Mucosa of descending colon (tissue), 3 donors: ENCODE results near the gene KDM2A. TPM values are rescaled to one million over a fixed set of nuclear protein-coding genes. Genes with fewer than 3 reads are reported as not detected.
A peak's percentile ranks its signal among the peaks of the same experiment; 100 is the strongest.

Source experiments
- ATAC-seq: fragments of 200-7000 bp; cut with Tn5 transposase; one replicate; pipeline ENCODE4 v1.9.1; 2020; ENCODE audit warnings: mild to moderate bottlenecking, moderate library complexity
- DNase-seq, 3 donors: peaks; one replicate each; pipeline ENCODE4 v3.0.0-alpha.2; 2020
- H3K36me3 ChIP-seq: fragments of 200-600 bp; one replicate; pipeline ENCODE4 v1.8.0; 2021; ENCODE audit warnings: low read depth, mild to moderate bottlenecking
- H3K4me1 ChIP-seq: fragments of 200-600 bp; one replicate; pipeline ENCODE4 v1.8.0; 2021; ENCODE audit warnings: low read depth, mild to moderate bottlenecking
- H3K4me3 ChIP-seq: fragments of 200-600 bp; one replicate; pipeline ENCODE4 v1.8.0; 2021; ENCODE audit warnings: mild to moderate bottlenecking
- H3K9me3 ChIP-seq: fragments of 200-600 bp; one replicate; pipeline ENCODE4 v1.8.0; 2021; ENCODE audit warnings: mild to moderate bottlenecking
- CTCF ChIP-seq: fragments of 200-600 bp; IDR thresholded peaks from one replicate; pipeline ENCODE4 v1.8.0; 2022; ENCODE audit warnings: antibody characterized with exemption, mild to moderate bottlenecking
- intact Hi-C, 2 donors: fragments of 100-400 bp; cut with DNase I in 1 of 2; cut with micrococcal nuclease in 1 of 2; formaldehyde crosslinking; loops; one replicate each; pipeline versions ENCODE4 v1.11.0 to v1.11.1; 2022; cut with DNase I, micrococcal nuclease
- long read RNA-seq, 2 donors: library from polyadenylated mRNA; unstranded; transcript quantifications; one replicate each; pipeline ENCODE4 v2.0.0, GENCODE V29; 2019 to 2021
- total RNA-seq, 3 donors: library from RNA; stranded (reverse); fragmentation: NEBNext Ultra II Directional in 2 of 3; extraction: Animal tissue kit (Norgen Biotek cat#: 25700) in 2 of 3; gene quantifications; one replicate each; pipeline versions ENCODE4 v1.2.1 to v1.2.4, GENCODE V29; 2021 to 2023
- donor health status: DM: no; HTN: no; CAD: no; lungs with moderate emphysema.
- donor health status: DM: no; HTN: no; CAD: no.
- donor health status: DM: no; HTN: yes; CAD: no.

Gene KDM2A
- total RNA-seq: 10 to 100 TPM; 67.2 to 84.6 (median 77.1) TPM
- long read RNA-seq, donor 1, full-length matches to known transcripts: 3 of 21 reads
- long read RNA-seq, donor 1, partial matches to known transcripts: 10 of 21 reads
- long read RNA-seq, donor 1, other reads (novel, unspliced or antisense): 8 of 21 reads
- long read RNA-seq, donor 2, partial matches to known transcripts: 0 of 8 reads
- long read RNA-seq, donor 2, other reads (novel, unspliced or antisense): 6 of 8 reads

GRCh38 chr11:67118801-67119584, at the start of gene KDM2A:
TSS of gene KDM2A (plus strand) at chr11:67119263. CDS start at chr11:67121317, 2,054 bp downstream.
- TF ChIP-seq CTCF: peak; percentile 54
- no peaks in the 10 kb centered on the region for H3K9me3 ChIP-seq
- peak within 1 kb of the TSS; percentile 84 for H3K4me3 ChIP-seq
- peaks cover 28% of the 10 kb centered on the region for H3K4me1 ChIP-seq
- H3K36me3 ChIP-seq: no peaks in the 10 kb centered on the region
- ATAC-seq (peak; percentile 92), DNase-seq (peak; percentile 99 to 100 (median 99))
- intact Hi-C loops: no loop called here

GRCh38 chr11:67071420-67072284, 47.4 kb upstream of the KDM2A start:
- ATAC-seq (peak; percentile 96), DNase-seq (peak; percentile 77 to 91 (median 87))
- TF ChIP-seq CTCF: peak; percentile 83
- no peak overlapping the region for H3K4me3 ChIP-seq
- no peaks in the 10 kb centered on the region for H3K9me3 ChIP-seq
- H3K4me1 ChIP-seq: no peaks in the 10 kb centered on the region
- H3K36me3 ChIP-seq: no peaks in the 10 kb centered on the region
- intact Hi-C loops: no loop called here

GRCh38 chr11:67072295-67072694, 46.8 kb upstream of the KDM2A start:
- no peak overlapping the region for H3K4me3 ChIP-seq
- H3K36me3 ChIP-seq: no peaks in the 10 kb centered on the region
- ATAC-seq: no peak
- no peak for DNase-seq
- peaks cover 3% of the 10 kb centered on the region for H3K4me1 ChIP-seq
- no peaks in the 10 kb centered on the region for H3K9me3 ChIP-seq
- intact Hi-C loops: no loop called here
- no peak for TF ChIP-seq CTCF

- Histone ChIP-seq H3K4me3 (no peak overlapping the region), H3K4me1 (peaks cover 7% of the 10 kb centered on the region), H3K36me3 (no peaks in the 10 kb centered on the region), H3K9me3 (no peaks in the 10 kb centered on the region)
- no peak for DNase-seq
- no peak for TF ChIP-seq CTCF
- no peak for ATAC-seq
- intact Hi-C loops: no loop called here
Measured at GRCh38 chr11:67073908-67074307, 45.2 kb upstream of the KDM2A start.

GRCh38 chr11:67076202-67076601, 42.9 kb upstream of the KDM2A start:
- no peak for DNase-seq
- intact Hi-C loops: no loop called here
- TF ChIP-seq CTCF: no peak
- ATAC-seq: no peak
- no peak overlapping the region for H3K4me3 ChIP-seq
- no peaks in the 10 kb centered on the region for H3K36me3 ChIP-seq
- no peaks in the 10 kb centered on the region for H3K9me3 ChIP-seq
- H3K4me1 ChIP-seq: peaks cover 7% of the 10 kb centered on the region
